NCI-H82 (cell line): ENCODE measurements around the gene SLC6A18.
"Not testable (repeated sequence)": the region's sequence is repeated elsewhere in the genome, so short reads cannot be mapped to it uniquely, and the experiment has no call there.

ENCODE experiments used
- DNase-seq: peaks from one replicate; lab custom pipeline; 2025; lab: John Stamatoyannopoulos, UW

Gene SLC6A18

GRCh38 chr5:1276930-1277329 lies 51.7 kb downstream of the SLC6A18 start:
- DNase-seq: no peak

DNA sequence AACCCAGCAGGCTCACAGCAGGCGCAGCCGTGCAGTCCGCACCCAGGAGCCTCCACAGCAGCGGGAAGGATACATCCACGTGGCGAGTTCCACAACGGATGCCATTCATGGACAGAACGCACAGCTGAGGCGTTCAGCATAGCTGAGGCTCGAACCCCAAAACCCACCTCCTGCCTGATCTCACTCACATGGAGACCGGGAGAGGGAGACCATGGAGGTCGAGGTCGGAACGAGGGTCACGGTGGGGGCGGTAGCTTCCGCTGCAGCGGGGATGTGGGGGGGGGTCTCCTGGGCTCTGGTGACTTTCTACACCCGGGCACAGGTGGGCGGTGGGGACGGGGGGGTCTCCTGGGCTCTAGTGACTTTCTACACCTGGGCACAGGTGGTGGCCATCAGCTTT lies 52.1 kb downstream of the SLC6A18 start:
- DNase-seq: no peak

DNA sequence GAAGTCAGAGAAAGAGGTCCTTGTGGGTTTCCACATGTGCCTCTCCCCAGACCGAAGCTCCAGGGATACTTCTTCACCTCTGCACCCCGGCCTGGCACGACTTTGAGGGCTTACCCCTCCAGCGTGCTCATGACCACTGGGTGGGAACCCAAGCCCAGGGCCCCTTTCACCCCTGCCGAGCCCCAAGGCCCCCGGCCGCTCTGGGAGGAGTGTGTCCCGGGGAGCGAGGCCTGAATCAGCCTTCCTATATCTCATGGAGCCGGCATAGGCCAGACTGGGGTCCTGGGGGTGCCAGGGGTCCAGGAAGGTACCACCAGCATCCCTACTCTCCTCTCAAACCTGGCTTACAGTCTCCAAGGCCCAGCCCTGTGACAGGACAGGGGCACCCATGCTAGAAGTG lies 52.6 kb downstream of the SLC6A18 start:
- DNase-seq: no peak

GRCh38 chr5:1278216-1278615 lies 53.0 kb downstream of the SLC6A18 start:
- DNase-seq: no peak

GRCh38 chr5:1278656-1279442 lies 53.7 kb downstream of the SLC6A18 start:
- no peak for DNase-seq

- DNase-seq: no peak
These were observed 54.4 kb downstream of the SLC6A18 start for GRCh38 chr5:1279443-1280151.

- DNase-seq: no peak
These were observed 55.2 kb downstream of the SLC6A18 start for GRCh38 chr5:1280177-1281037.

GRCh38 chr5:1281038-1281882 lies 56.1 kb downstream of the SLC6A18 start:
- no peak for DNase-seq

GRCh38 chr5:1282131-1282992 lies 57.2 kb downstream of the SLC6A18 start:
- no peak for DNase-seq

DNA sequence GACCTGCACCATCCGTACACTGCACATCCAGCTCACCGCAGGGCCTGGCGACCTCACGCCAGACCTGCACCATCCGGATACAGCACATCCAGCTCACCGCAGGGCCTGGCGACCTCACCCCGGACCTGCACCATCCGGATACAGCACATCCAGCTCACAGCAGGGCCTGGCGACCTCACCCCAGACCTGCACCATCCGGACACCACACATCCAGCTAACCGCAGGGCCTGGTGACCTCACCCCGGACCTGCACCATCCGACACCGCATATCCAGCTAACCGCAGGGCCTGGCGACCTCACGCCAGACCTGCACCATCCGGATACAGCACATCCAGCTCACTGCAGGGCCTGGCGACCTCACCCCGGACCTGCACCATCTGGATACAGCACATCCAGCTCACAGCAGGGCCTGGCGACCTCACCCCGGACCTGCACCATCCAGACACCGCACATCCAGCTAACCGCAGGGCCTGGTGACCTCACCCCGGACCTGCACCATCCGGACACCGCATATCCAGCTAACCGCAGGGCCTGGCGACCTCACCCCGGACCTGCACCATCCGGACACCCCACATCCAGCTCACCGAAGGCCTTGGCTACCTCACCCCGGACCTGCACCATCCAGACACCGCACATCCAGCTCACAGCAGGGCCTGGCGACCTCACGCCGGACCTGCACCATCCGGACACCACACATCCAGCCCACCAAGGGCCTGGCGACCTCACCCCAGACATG lies 58.0 kb downstream of the SLC6A18 start:
- not testable (repeated sequence) for DNase-seq

- DNase-seq: not testable (repeated sequence)
These were observed 58.5 kb downstream of the SLC6A18 start for GRCh38 chr5:1283729-1284041.

- DNase-seq: not testable (repeated sequence)
These were observed 59.3 kb downstream of the SLC6A18 start for GRCh38 chr5:1284336-1284970.

GRCh38 chr5:1285141-1285540 lies 60.0 kb downstream of the SLC6A18 start:
- no peak for DNase-seq

GRCh38 chr5:1285883-1286291 lies 60.7 kb downstream of the SLC6A18 start:
- DNase-seq: no peak

DNA sequence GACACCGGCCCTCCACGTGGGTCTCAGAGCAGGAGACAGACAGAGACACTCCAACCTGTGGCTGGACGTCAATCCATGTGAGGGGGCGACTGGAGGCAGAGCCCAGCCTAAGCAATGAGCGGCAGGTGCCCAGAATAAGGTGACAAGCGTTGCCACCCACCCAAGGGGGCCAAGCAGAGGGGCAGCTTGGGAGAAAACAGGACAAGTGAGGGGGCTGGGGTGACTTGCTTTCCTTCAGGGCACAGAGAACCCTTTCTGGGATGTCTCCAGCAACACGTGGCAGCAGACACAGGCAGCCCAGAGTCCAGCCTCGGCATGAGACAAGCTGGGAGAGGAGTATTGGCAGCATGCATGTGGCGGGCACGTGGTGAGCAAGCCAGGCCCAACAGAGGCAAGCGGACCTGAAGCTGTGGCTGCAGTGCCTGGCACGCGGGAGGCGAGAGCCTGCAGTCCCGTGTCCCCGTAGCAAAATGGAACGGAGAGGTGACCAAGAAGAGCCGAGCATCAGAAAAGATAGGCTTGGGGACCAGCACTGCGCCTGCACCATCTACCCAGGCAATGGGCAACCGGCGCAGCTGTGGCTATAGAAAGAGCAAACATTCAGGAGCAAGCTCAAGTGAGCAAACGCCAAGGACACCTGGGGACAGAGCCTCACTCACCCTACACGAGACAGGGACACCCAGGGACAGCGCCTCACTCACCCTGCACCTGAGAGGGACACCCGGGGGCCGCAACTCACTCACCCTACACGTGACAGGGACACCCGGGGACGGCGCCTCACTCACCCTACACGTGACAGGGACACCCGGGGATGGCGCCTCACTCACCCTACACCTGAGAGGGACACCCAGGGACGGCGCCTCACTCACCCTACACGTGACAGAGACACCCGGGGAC lies 63.5 kb downstream of the SLC6A18 start:
- DNase-seq: no peak

GRCh38 chr5:1289559-1289958 lies 64.4 kb downstream of the SLC6A18 start:
- not testable (repeated sequence) for DNase-seq

DNA sequence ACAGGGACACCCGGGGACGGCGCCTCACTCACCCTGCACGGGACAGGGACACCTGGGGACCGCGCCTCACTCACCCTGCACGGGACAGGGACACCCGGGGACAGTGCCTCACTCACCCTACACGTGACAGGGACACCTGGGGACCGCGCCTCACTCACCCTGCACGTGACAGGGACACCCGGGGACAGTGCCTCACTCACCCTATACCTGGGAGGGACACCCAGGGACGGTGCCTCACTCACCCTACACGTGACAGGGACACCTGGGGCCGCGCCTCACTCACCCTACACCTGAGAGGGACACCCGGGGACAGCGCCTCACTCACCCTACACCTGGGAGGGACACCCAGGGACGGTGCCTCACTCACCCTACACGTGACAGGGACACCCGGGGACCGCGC lies 65.8 kb downstream of the SLC6A18 start:
- DNase-seq: not testable (repeated sequence)

DNA sequence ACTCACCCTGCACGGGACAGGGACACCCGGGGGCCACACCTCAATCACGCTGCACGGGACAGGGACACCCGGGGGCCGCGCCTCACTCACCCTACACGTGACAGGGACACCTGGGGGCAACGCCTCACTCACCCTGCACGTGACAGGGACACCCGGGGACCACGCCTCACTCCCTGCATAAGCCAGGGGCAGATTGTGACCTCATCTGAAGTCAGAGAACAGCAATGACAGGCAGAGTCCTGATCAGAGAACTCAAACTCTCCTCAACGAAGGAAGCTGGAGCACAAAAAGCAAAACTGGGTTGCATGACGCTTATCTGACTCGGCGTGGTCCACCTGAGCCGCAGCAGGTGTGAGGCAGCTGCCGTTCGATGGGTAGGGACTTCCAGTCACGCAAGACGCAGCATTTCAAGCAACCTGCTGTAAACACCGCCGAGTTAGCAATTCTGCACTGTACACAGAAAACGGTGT lies 66.5 kb downstream of the SLC6A18 start:
- DNase-seq: no peak
